ENCODE data around the gene C1orf115. TPM values are rescaled to one million over a fixed set of nuclear protein-coding genes. Genes with fewer than 3 reads are reported as not detected.

C1orf115 gene
- total RNA-seq (2022; extraction: Qiagen RNA extraction) = 4.7 to 6.8 TPM (median 5.9 TPM) in 5 replicates

DNA sequence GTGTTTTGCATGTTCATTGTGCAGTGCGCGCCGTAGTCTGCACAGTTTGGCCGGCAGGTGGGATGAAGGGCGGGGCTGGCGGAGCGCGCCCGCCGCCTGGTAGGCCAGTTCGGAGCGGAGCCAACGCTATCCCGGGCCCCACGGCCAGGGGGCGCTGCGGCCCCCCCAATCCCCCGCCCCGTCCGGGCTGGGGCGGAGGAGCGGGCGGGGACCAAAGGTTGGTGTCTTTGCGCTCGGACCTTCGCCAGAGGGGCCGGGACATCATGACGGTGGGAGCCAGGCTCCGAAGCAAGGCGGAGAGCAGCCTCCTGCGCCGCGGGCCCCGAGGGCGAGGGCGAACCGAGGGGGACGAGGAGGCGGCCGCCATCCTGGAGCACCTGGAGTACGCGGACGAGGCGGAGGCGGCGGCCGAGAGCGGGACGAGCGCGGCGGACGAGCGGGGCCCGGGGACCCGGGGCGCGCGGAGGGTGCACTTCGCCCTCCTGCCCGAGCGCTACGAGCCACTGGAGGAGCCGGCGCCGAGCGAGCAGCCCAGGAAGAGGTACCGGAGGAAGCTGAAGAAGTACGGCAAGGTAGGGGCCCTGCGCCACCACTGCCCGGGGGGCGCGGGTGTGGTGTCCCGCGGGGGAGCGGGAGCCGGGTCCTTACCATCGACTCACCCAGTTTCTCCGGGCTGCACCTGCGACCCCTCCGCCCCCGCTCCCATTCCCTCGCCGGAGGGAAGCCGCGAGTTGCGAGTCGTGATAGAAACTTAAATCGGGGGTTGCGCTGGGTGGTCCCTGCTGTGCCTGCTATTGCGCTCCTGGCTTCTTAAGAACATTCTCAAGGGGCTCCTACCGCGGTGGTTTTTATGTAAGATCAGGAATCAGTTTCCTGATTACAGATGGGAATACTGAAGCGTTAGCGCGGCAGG is at the start of gene C1orf115:
C1orf115 (plus strand) TSS at position 224 of the 913 bp plus-strand sequence; CDS start at position 264, 40 bp downstream.

GRCh38 chr1:220748089-220748934 is 58.1 kb downstream of the C1orf115 start, which contains the start of gene MTARC2:
Gene MTARC2, plus strand, starts transcription at chr1:220748322. Its CDS starts 210 bp downstream, at chr1:220748532.

Other genes with a start within 250 kb of the C1orf115 start
- gene MARK1, start 162.2 kb upstream of the C1orf115 start, total RNA-seq (2022; extraction: Qiagen RNA extraction) = 0.06 to 0.47 TPM (median 0.09 TPM) in 5 replicates
- 9.7 to 13.4 TPM (median 12.8 TPM) in 5 replicates for gene MTARC2, start 58.0 kb downstream of the C1orf115 start, total RNA-seq (2022; extraction: Qiagen RNA extraction)
- 8.0 to 9.4 TPM (median 9.0 TPM) in 5 replicates for gene MTARC1, start 96.5 kb downstream of the C1orf115 start, total RNA-seq (2022; extraction: Qiagen RNA extraction)
- gene HLX, start 189.1 kb downstream of the C1orf115 start, total RNA-seq (2022; extraction: Qiagen RNA extraction) = 3.2 to 4.2 TPM (median 3.6 TPM) in 5 replicates

Data from A549 treated with Mapracorat at 1 μM for 4 hours (cell line).